GM21825 (cell line): ENCODE measurements around the gene WSCD1.

Experiments
- ATAC-seq: cut with Tn5 transposase; IDR thresholded peaks from one replicate; pipeline ENCODE4 v1.9.1; 2021; ENCODE audit warnings: mild to moderate bottlenecking, moderate library complexity; ENCODE audit not compliant: unreplicated experiment

The WSCD1 gene

GRCh38 chr17:6104956-6105648, 34.9 kb downstream of the WSCD1 start:
- ATAC-seq: no peak

- ATAC-seq: no peak
Observed at GRCh38 chr17:6105649-6106007, 35.4 kb downstream of the WSCD1 start.

DNA sequence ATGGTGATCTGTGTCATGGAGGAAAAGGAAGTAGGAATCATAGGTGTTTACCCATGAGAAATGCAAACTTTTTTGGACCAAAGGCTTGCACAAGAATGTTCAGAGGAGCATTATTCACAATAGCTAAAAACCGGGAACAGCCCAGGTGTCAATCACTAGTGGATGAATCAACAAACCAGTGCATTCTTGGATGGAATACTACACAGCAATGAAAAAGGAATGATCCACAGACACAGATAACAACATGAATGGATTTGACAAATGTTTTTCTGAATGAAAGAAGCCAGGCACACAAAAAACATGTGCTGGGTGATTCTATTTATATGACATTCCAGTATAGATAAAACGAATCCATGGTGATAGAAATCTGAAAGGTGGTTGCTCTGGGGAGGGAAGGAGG, 36.0 kb downstream of the WSCD1 start:
- ATAC-seq: no peak

GRCh38 chr17:6107791-6108190, 37.6 kb downstream of the WSCD1 start:
- no peak for ATAC-seq

DNA sequence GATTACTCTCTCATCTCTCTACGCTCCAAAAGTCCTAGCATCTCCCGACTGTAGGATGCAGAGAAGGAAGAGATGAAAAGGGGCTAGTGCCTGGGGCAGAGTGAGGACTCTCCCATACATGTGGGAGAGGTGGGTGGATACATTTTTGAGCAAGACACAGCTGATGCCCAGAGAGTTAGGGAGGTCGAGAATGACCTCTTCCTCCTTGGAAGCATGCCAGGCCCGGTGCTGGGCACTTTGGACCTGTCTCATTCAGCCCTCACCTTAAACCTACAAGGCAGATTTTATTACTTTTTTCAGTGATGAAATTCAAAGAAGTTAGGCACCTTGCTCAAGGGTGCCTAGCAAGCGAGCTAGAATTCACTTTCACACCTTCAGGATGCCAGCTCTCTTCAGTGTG, 38.2 kb downstream of the WSCD1 start:
- no peak for ATAC-seq

GRCh38 chr17:6108987-6109386, 38.8 kb downstream of the WSCD1 start:
- ATAC-seq: no peak

GRCh38 chr17:6109536-6109935, 39.4 kb downstream of the WSCD1 start:
- no peak for ATAC-seq

- no peak for ATAC-seq
Observed at GRCh38 chr17:6110088-6110487, 39.9 kb downstream of the WSCD1 start.

DNA sequence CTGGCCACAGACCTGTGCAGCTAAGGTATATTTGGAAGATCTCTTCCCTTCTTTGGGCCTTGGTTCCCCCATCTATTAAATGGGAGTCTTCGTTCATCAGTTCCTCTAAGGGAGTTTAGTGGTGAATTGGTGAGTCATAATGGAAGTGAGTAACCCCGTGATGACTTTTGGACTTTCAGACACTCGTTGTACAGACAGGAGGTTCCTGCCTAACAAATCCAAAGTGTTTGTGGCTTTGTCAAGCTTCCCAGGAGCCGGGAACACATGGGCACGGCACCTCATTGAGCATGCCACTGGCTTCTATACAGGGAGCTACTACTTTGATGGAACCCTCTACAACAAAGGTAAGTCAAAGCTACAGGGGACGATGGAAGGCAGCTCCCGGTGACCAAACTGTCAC, 40.4 kb downstream of the WSCD1 start:
- no peak for ATAC-seq

- no peak for ATAC-seq
Observed at GRCh38 chr17:6120351-6120750, 50.2 kb downstream of the WSCD1 start.

- ATAC-seq: no peak
Observed at GRCh38 chr17:6124856-6125255, 54.7 kb downstream of the WSCD1 start.

DNA sequence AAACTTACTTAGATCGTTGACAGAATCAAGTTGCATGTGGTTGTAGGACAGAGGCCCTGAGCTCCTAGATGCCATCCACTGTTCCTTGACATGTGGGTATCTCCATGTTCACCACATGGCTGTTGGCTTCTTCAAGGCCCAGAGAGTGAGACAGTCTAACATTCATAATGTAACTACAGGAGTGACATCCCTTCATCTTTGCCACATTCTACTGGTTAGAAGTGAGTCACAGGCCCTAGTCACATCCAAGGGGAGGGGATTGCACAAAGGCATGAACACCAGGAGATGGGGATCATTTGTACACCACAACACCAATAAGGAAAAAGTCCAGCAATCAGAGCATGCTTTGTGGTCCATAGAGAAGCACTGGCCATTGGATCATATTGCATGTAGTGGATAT, 56.6 kb downstream of the WSCD1 start:
- no peak for ATAC-seq

- ATAC-seq: no peak
Observed at GRCh38 chr17:6134721-6135120, 64.5 kb downstream of the WSCD1 start.

DNA sequence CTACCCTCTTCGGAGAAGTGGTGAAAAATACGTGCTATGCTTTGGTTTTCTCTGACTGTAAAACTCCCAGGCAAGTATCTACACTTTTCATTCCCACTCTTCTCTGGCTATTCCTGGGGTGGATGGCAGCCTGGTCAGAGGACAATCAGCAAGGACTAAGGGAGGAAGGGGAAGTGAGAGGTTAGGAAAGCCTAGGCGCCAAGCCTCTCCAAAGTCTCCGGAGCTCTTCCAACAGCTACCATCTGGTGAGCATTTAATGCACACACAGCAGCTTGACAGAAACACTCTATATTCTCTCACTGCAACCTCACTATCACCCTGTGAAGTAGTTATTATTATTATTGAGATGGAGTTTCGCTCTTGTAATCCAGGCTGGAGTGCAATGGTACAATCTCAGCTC, 65.1 kb downstream of the WSCD1 start:
- ATAC-seq: no peak

- ATAC-seq: no peak
Observed at GRCh38 chr17:6135996-6136395, 65.8 kb downstream of the WSCD1 start.

DNA sequence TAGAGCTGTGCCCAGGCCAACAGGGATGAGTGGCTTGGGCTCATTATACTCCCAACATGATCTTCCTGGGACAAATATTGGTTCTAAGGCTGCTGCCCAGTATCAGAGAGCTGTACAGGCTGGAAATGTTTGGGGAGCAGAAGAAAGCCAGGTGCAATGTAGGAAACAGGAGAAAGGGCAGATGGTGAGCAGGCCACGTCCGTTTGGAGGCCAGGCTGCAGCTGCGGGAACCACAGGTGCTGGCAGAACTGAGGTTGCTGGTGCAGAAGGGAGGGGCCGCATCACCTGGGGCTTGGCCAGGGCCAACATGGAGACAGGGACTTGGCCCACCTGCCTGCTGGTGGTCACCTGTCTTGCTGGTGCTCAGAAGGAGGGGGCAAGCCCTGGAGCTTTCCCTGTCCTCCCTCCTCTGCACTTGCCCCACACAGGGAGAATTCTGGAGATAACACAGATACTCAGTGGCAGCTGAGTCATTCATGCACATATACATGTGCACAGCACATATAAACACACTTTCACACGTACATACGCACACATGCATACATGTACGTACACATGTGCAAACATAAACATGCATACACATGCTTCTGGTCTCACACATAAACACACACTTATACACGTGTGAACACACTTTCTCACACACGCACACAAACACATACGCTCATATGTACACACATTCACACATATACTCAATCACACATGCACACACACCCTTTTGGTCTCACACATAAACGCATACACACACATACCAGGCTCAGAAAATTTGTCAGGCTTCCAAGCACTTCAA, 67.7 kb downstream of the WSCD1 start:
- no peak for ATAC-seq

DNA sequence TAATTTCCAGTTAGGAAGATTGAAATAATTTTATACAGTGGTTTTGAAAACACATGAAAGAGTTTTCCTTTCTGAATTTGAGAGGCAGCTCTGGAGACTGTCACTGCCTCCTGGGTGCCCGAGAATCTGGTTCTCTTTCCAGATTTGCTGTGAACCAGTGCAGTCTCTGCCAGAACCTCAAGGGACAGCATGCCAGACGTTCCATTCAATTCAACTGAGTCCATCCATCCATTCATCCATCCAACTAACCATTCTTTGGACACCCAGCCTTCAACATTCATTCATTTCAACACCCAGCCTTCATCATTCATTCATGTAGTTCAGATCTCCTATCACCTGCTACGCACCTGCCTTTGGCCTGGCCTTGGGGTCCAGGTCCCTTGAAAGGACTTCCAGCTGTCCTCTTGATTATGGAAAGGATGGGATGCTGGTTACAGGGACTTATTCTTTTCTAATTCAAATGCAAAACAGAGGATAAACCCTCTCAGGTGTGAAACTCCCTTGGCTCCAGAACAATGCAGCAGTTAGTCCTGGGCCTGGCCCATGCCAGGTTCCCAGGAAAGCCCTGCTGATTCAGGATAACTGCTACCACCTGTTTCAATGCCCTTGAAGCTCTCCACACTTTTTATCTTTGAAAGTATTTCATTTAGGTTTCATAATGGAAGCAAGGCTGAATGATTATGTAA, 68.7 kb downstream of the WSCD1 start:
- ATAC-seq: no peak

GRCh38 chr17:6139447-6139832, 69.3 kb downstream of the WSCD1 start:
- ATAC-seq: no peak

DNA sequence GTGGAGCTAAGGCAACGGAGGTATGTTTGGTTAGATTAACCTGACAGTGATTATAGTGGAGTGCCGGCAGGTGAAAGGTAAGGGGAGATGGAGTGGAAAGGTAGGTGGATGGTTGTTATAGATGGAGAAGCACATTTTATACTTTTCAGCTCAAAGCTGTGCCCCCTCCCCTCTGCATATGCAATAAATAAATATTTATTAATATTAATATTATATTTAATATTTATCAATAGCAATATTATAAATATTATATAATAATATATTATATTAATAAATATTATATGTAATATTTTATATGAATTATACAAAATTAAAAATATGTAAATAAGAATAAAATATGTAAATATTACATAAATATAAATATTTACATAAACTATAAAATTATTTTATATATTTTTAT, 70.0 kb downstream of the WSCD1 start:
- no peak for ATAC-seq

- ATAC-seq: no peak
Observed at GRCh38 chr17:6140728-6141330, 70.7 kb downstream of the WSCD1 start.

DNA sequence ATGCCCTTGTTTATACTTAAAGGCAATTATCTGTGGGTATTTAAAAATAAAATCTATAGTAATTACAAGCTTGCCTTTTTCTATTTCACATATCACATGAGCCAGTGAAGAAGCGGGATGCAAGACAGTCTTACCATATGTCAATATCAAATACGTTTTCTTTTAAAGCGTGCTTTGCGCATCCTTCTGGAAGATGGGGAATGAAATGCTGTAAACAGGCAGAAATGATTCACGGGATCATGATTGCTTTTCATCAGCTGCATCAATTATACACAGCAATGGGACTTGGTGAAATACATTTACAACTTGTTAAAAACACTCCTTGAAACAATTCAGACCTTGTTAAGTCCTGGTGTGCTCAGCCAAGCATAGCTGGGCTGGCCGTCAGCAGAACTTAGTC, 72.5 kb downstream of the WSCD1 start:
- no peak for ATAC-seq

DNA sequence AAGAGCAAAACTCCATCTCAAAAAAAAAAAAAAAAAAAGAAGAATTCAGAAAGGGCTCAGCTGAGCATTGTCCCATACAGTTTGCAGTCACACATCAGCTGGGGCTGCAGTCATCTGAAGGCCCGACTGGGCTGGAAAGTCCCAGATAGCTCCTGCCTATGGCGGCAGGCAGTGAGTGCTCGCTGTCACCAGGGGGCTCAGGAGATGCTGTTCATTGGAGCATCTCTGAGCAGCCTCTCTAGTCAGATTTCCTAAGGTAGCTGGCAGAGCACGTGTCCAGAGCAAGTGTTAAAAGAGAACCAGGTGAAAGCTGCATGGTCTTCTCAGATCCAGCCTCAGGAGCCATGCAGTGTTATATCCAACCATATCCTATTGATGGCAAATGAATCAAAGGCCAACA, 75.8 kb downstream of the WSCD1 start:
- ATAC-seq: no peak
